ENCODE measurements around the gene KPNA1.

The KPNA1 gene

GRCh38 chr3:122383771-122384697 is 130.7 kb downstream of the KPNA1 start, which contains the start of gene FAM162A:
FAM162A (plus strand) TSS chr3:122384182; CDS start chr3:122384266, 84 bp downstream.
- peak; percentile 17 to 96 (median 88) for DNase-seq

- DNase-seq = peak; percentile 5 to 92 (median 76)
Observed at GRCh38 chr3:122382888-122383666, 131.7 kb downstream of the KPNA1 start, which contains the start of gene MIX23. MIX23 (minus strand) TSS chr3:122383231; CDS start chr3:122383224, 7 bp downstream.

GRCh38 chr3:122377975-122378374 is 136.8 kb downstream of the KPNA1 start:
- DNase-seq = no peak

- DNase-seq = no peak
Observed at GRCh38 chr3:122374034-122374433, 140.7 kb downstream of the KPNA1 start.

Data from nucleus accumbens (tissue), 56 donors.